ENCODE data around the gene TWIST2.

Gene TWIST2

DNA sequence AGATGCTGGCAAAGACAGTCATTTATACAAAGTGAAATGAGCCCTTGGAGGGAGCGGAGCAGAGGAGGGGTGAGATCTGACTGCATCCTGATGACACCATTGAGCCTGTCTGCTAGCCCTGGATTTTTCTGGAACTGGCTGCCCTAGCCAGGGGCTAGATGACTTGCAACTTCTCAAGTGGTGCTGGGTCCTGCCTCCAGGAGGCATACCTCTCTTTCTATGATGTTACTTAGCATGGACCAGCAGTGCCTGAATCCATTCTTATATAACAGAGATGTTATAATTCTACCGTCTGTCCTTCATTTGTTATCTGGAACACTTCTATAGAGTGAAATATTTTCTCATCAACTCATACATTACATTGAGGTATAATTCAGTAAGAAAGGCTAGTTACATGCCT, 8.5 kb upstream of the TWIST2 start:
- DNase-seq = no peak

GRCh38 chr2:238841542-238842164, 6.2 kb upstream of the TWIST2 start:
- DNase-seq = no peak

DNA sequence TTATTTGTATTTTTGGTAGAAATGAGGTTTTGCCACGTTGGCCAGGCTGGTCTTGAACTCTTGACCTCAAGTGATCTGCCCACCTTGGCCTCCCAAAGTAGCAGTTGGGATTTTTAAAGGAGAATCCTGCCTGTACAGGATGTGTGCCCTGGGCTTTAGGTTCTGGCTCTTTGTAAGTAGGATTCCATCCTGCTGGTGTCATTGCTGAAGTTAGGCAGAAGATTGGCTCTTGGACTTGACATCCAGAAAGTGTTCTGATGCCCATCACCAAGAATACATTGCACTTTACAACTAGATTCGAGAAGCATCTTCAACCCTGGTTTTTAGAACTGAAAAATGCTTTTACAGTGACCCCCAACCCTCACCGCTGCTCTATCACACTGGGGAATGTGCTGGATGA, 4.4 kb upstream of the TWIST2 start:
- DNase-seq = no peak

- no peak for DNase-seq
Measured at GRCh38 chr2:238845583-238846377, 2.1 kb upstream of the TWIST2 start.

GRCh38 chr2:238846378-238846627, 1.6 kb upstream of the TWIST2 start:
- DNase-seq = no peak

GRCh38 chr2:238846628-238847418, 1.1 kb upstream of the TWIST2 start:
- DNase-seq = no peak

DNA sequence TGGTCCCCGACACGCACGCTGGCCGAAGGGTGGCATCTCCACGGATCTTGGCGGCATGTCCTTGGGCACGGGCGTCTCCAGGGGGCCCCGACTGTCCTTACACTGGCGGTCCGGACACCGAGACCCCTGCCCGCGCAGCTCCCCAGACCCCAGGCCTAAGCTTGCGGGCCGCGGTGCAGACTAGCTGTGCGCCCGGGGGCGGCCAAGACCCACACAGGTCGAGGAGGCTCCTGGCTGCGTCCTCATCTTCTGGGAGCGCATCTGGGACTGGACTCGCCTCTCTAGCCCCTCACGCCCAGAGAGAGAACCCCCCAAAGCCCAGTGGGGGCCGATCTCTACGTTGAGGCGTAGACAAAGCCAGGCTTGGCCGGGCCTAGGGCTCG, 475 bp upstream of the TWIST2 start:
- no peak for DNase-seq

GRCh38 chr2:238848691-238848975, 748 bp downstream of the TWIST2 start:
- no peak for DNase-seq

GRCh38 chr2:238848976-238849853, 1.3 kb downstream of the TWIST2 start:
- DNase-seq = no peak

DNA sequence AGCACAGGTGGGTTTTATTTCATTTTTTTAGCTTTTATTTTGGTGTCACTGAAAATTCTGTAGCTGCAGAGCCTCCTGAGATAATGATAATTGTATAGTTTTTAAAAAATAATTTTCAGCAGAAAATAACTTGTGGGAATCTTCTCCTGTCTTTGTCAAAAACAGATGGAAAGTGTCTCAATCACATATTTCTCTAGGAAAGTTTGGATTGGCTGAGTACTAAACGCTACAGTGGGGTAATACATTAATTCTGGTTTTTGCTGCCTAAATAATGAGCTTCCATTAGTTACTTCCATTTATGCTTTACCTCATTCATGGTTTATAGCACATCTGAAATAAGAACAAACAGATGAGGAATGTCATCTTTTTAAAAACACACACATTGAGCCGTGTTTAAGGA, 2.2 kb downstream of the TWIST2 start:
- DNase-seq = no peak

DNA sequence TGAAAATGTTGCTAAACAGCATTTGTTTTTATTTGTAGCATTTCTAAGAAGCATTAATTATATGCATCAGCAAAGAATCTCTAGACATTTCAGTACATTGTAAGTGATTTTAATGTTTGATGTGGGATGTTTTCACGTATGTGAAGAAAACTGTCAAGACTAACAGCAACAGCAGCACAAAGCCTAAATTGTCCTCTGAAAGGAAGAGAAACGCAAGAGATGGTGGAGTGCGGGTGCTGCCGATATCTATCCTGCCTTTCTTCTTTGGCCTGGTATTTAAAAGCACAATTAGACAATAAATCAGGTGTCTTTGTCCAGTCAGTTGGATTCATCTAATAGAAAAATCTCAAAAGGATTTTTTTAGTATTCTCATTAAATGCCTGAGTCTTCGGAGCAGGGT, 3.1 kb downstream of the TWIST2 start:
- DNase-seq = no peak

DNA sequence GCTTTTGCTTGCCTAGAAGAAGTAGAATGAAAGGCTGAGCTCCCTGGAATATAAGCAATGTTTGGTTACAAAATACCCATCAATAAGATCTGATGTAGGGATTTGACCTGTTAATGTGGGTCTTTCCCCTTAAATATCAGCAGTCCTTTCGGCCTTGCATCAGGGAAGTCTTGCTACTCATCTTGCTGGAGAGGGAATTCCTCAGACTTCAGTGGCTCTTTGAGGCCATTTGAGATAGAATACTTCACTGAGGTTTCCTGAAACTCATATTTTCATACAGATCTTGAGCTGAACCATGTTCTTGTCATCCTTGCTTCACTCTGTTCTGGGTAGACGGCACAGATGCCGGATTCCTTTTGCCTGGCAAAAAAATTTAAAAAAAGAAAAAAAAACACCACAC, 3.9 kb downstream of the TWIST2 start:
- DNase-seq = no peak

GRCh38 chr2:238852206-238852869, 4.5 kb downstream of the TWIST2 start:
- no peak for DNase-seq

GRCh38 chr2:238853218-238853617, 5.3 kb downstream of the TWIST2 start:
- DNase-seq = no peak

- no peak for DNase-seq
Measured at GRCh38 chr2:238853721-238854120, 5.8 kb downstream of the TWIST2 start.

DNA sequence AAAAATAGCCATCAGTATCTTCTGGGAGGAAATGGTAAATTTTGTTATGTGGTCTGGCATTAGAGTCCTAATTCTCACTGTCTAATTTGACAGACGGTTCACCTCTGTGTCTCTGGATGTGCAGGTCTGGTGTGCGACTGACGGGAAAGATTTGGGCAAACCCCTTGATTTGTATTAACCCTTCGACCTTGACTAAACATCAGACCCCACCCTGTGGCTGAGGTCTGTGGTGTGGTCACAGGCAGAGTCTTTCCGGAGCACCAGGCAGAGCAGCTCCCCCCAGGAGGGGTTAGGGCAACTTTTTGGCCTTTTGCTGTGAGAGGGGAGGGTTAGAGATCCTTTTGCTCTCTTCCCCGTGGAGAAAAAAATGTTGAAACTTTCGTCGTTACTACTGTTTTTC, 6.4 kb downstream of the TWIST2 start:
- DNase-seq = no peak

DNA sequence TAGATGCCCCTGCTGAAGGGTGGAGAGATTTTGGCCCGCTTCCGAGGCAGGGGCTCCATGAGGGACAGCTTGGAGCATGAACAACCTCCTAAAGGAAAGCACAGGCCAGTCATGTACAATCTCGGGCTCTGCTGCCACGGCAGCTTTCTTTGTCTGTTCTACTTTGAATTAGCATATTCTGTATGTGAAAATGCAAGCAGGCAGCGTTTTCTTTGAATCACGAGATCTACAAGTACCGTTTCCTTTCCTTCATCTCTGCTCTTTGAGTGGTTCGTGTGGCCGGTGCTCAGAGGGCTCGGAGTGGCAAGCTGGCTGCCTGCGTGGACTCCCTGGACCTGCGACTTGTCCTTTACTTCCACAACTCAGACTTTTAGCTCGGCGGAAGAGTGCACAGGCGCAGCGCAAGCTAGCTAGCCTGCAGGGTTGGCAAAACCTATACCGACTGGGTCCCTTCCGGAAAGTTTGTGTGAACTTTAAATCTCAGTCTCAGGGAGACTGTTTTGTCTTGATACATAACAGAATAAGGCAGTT, 6.9 kb downstream of the TWIST2 start:
- DNase-seq = no peak

DNA sequence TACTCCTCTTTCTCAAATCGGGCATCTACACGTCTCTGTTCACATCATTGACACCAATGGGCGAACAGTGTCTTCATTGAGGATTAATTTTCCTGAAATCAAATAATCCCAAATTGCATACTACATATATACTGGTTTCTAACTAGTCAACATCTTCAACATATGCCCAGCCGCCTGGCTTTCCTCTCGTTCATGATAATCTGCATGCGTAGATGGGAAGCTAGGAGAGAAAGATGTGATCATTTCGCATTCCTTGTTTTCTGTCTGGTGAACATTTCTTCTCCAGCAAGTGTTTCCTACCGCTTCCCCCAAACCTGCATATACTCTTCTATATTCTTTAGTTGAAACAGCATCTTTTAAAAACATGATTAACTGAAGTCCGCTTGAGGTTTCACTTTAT, 7.4 kb downstream of the TWIST2 start:
- no peak for DNase-seq

DNA sequence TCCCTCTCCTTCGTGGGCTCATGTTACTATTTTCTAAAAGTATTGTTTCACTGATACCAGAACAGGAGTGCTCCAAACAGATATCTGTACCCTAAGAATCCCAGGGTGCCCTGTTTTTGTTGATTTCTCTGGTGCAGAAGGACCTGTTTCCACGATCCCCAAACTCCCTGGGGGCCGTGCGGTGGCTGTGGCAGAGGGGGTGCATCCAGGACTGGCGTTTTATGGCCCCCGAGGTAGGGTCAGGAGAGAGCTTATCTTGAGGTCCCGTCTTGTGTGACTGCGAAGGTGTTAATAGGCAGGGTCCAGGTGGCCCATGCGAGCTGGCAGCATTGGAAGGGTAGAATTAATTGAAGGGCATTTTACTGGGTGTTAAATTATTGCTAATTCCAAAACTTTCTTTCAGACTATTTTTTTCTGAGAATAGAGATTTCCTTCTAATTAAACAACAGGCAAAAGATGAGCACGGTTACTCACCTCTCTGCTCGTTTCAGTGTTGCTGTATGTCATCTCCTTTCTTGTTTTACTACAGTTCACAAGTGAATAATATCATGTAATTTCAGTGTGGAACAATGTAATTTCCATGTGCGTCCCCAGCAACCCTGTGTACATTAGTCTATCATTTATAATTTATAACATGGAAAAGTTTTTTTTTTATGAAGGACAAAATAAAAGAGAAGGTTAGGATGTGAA, 8.2 kb downstream of the TWIST2 start:
- no peak for DNase-seq

DNA sequence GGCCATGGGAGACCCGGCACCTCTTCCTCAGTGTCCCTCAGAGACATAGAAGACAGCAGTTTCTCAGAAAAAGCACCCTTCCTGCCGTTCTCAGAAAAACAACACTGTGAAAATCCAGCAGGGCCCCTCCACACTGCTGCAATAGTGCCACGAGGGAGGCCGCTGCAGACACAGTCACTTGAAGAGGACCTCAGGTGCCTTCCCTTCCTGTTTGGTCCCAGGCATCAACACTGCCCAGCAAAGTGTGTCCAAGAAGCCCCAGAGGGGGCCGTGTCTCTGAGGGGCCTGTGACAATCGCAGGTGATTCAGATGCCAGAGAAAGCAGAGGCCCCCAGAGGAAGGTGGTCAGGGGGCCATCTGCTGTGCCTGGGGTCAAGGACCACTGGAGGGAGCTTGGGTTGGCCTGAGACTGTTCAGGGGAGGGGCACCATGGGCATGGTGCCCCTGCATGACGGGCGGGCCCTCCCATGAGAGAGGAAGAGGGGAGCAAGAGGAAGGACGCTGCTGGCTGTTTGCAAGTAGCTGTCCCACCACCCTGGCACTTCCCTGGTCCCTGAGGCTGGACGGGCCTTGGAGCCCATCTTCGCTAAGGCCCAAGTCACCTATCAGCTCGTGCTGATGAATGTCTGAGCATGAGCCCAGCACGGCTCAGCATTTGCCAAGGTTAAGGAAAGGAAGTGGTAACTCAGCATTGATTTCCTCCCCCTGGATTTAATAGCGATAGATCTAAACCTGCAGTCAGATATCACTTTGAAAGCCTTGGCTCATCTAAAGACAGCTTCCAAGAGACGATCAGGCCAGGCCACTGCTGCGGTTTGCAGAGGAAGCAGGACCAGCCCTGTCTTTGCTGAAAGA, 9.1 kb downstream of the TWIST2 start:
- DNase-seq = no peak

DNA sequence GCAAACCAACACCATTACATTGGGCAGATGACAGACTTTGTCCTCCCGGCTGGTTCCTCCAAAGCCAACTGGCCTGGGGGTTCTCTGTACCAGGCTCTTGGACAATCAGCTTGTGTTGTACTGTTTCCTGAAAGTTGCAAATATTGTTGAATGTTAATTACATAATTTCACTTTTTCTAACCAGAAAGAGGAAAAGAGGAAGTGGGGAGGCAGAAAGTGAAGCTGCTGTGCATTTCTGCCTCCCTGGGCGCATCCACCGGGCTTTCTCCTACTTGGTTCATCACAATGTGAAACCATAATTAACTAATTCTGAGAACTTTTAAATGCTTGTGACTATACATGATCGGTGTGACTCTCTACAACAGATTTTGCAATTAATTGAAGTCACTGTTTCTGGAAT, 10.1 kb downstream of the TWIST2 start:
- no peak for DNase-seq

All from stimulated activated CD4-positive, alpha-beta T cell treated with anti-CD3 and anti-CD28 coated beads, Interleukin-1b, Interleukin-23, amount 100 ng/mL, for 48 hours (primary cell).